Gastroesophageal sphincter (tissue), 4 donors: ENCODE data around the gene FREM2. TPM values are rescaled to one million over a fixed set of nuclear protein-coding genes. Genes with fewer than 3 reads are reported as not detected.

ENCODE experiments used
- ATAC-seq: fragments of 150-250 bp; one replicate; pipeline ENCODE4 v1.9.1; 2016; ENCODE audit warnings: mild to moderate bottlenecking, moderate library complexity
- H3K27ac ChIP-seq, 4 donors: fragments of 200-600 bp; sonication (generic) in 3 of 4; 1 replicate in 3 of 4; 2 replicates in 1 of 4; pipeline ENCODE4 v1.5.1; 2016 to 2019
- H3K27me3 ChIP-seq: fragments of 200-600 bp; sonication (generic); one replicate; pipeline ENCODE4 v1.5.1; 2019
- H3K36me3 ChIP-seq, 2 donors: fragments of 200-600 bp; sonication (generic); one replicate each; pipeline ENCODE4 v1.5.1; 2019; ENCODE audit warnings: control low read depth in 1 of 2
- H3K4me1 ChIP-seq, 3 donors: fragments of 200-600 bp; sonication (generic); 1 replicate in 2 of 3; 2 replicates in 1 of 3; pipeline ENCODE4 v1.5.1; 2016 to 2019; ENCODE audit warnings: control low read depth in 2 of 3
- H3K4me3 ChIP-seq, 2 donors: fragments of 200-600 bp; sonication (generic); one replicate each; pipeline ENCODE4 v1.5.1; 2019; ENCODE audit warnings: mild to moderate bottlenecking in 1 of 2, moderate library complexity in 1 of 2
- H3K9me3 ChIP-seq, 3 donors: fragments of 200-600 bp; sonication (generic); one replicate each; pipeline ENCODE4 v1.5.1; 2017 to 2019; ENCODE audit warnings: control low read depth in 2 of 3
- EP300 ChIP-seq: sonication (generic); formaldehyde crosslinking; IDR thresholded peaks from one replicate; pipeline ENCODE4 v1.6.1; 2017; ENCODE audit warnings: antibody characterized with exemption, mild to moderate bottlenecking
- POLR2A ChIP-seq, 2 donors: fragments of 450-650 bp; IDR thresholded peaks; one replicate each; pipeline ENCODE4 v1.6.1; 2017; ENCODE audit warnings: antibody characterized with exemption in 2 of 2, mild to moderate bottlenecking in 2 of 2, moderate library complexity in 1 of 2
- POLR2AphosphoS5 ChIP-seq: sonication (generic); formaldehyde crosslinking; IDR thresholded peaks from one replicate; pipeline ENCODE4 v1.6.1; 2017; ENCODE audit warnings: antibody characterized with exemption
- WGBS, 2 donors: methylation state at CpG; one replicate each; pipeline ENCODE4 v1.1.5; 2018; ENCODE audit warnings: low coverage in 1 of 2; 5-methylcytosine and 5-hydroxymethylcytosine counted together
- small RNA-seq, 4 donors: library from RNA; depleted of rRNA; stranded (forward); fragments of <200 nt; gene quantifications; one replicate each; pipeline ENCODE3, GENCODE V24; 2016
- total RNA-seq, 4 donors: library from RNA; depleted of rRNA; stranded (reverse); fragments of >200 nt; gene quantifications; one replicate each; pipeline ENCODE4 v1.1.0, GENCODE V29; 2016
- TF ChIP-seq, protein P1 (sequence below), 4 experiments: fragments of 200-600 bp in 2 of 4; fragments of 450-650 bp in 2 of 4; sonication (generic) in 1 of 4; IDR thresholded peaks; one replicate each; pipeline ENCODE4 v1.5.1; 2017 to 2019; ENCODE audit warnings: antibody characterized with exemption in 4 of 4, mild to moderate bottlenecking in 2 of 4, moderate library complexity in 2 of 4

FREM2 gene
- total RNA-seq, 4 donors from 2014 or later, result 0.19 to 0.40 (median 0.27) TPM; not detected in 1

DNA sequence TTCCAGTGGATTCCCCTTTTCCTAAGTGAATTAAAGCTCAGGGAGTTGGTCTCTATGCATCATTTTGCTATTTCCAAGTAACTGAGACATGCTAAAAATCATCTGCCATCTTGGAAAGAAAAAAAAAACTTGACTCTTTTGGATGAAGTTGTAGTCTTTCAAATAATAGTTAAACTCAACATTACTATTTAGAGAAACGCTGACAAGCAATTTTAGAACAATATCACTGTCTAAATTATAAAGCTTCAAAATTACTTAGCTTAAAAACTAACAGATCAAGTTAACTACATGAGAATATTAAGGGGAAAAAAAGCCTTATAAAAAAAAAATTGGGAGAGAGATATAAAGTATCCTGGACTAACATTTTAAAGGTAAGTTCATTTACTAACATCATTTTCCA lies 235.3 kb downstream of the FREM2 start:
- no peak for ATAC-seq
- TF ChIP-seq POLR2A (IDR thresholded peaks at IDR 0.05), result no peak
- TF ChIP-seq, protein P1, sequence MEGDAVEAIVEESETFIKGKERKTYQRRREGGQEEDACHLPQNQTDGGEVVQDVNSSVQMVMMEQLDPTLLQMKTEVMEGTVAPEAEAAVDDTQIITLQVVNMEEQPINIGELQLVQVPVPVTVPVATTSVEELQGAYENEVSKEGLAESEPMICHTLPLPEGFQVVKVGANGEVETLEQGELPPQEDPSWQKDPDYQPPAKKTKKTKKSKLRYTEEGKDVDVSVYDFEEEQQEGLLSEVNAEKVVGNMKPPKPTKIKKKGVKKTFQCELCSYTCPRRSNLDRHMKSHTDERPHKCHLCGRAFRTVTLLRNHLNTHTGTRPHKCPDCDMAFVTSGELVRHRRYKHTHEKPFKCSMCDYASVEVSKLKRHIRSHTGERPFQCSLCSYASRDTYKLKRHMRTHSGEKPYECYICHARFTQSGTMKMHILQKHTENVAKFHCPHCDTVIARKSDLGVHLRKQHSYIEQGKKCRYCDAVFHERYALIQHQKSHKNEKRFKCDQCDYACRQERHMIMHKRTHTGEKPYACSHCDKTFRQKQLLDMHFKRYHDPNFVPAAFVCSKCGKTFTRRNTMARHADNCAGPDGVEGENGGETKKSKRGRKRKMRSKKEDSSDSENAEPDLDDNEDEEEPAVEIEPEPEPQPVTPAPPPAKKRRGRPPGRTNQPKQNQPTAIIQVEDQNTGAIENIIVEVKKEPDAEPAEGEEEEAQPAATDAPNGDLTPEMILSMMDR (IDR thresholded peaks at IDR 0.05), result no peak
- TF ChIP-seq EP300, result no peak
- no peak for TF ChIP-seq POLR2AphosphoS5
- Histone ChIP-seq H3K27me3 (peaks cover 10% of the 10 kb centered on the region), H3K9me3 (no peaks in the 10 kb centered on the region), H3K4me1 (no peaks in the 10 kb centered on the region), H3K4me3 (no peak overlapping the region), H3K36me3 (no peaks in the 10 kb centered on the region), H3K27ac (no peak overlapping the region)
- WGBS, 2 donors, result 93 to 100% methylated on average over 1 of the region's 1 CpG

DNA sequence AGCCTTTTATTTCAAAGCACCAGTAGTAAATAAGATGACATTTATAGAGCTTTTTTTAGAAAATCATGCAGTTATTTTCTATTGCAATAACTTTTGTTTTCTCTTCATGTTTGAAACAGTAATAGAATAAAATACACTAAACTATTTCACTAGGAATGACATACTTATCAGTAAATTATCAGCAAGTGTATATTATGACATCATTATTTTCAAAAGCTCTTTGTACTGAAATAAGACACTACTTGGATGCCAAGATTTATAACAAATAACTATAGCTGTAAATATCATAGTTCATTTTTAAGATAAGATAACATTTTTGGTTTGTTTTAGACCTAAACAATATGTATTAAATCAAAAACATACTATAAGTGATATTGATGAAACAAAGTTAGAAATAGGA lies 246.9 kb downstream of the FREM2 start:
- no peak for TF ChIP-seq POLR2AphosphoS5
- TF ChIP-seq EP300, result no peak
- no peak for TF ChIP-seq POLR2A (IDR thresholded peaks at IDR 0.05)
- ATAC-seq, result no peak
- no peak overlapping the region for H3K27ac ChIP-seq

More for the DNA sequence above, 246.9 kb downstream of the FREM2 start:
- Histone ChIP-seq H3K27me3 (no peaks in the 10 kb centered on the region), H3K4me3 (no peak overlapping the region), H3K9me3 (no peaks in the 10 kb centered on the region), H3K4me1 (no peaks in the 10 kb centered on the region), H3K36me3 (no peaks in the 10 kb centered on the region)

Small RNA genes within 50 kb of the gene (small RNA-seq; reads per million reads assigned to genes)
- gene PLA2G12AP2 (0 reads per million in 4 donors), gene RNU6-56P (0 reads per million in 4 donors)
